Kidney (tissue), 14 donors: Measurements from ENCODE around the gene DCUN1D5. TPM values are rescaled to one million over a fixed set of nuclear protein-coding genes. Genes with fewer than 3 reads are reported as not detected.

Experiments used
- DNase-seq, 5 donors: peaks; one replicate each; pipeline ENCODE4 v3.0.0-alpha.2; 2013 to 2020
- FAIRE-seq: peaks from 2 replicates; lab custom pipeline; 2012; peaks lifted over from hg19 to GRCh38; lab: Jason Lieb, UNC
- H3K27ac ChIP-seq, 2 donors: one replicate each; pipeline ENCODE4 v1.7.0; 2013; ENCODE audit warnings: low read depth in 2 of 2, low read length in 2 of 2, inconsistent platforms in 1 of 2
- H3K27me3 ChIP-seq: one replicate; pipeline ENCODE4 v1.7.1; 2013; ENCODE audit warnings: low read length, inconsistent platforms; ENCODE audit not compliant: control insufficient read depth, insufficient read depth
- H3K36me3 ChIP-seq, 3 donors: one replicate each; pipeline versions ENCODE4 v1.7.0 to v1.7.1; 2013; ENCODE audit warnings: low read length in 3 of 3, control low read depth in 1 of 3, inconsistent platforms in 1 of 3; ENCODE audit not compliant: insufficient read depth in 3 of 3, control insufficient read depth in 2 of 3
- H3K4me1 ChIP-seq, 3 donors: one replicate each; pipeline versions ENCODE4 v1.7.0 to v1.7.1; 2013; ENCODE audit warnings: low read length in 3 of 3, inconsistent platforms in 1 of 3, low read depth in 1 of 3; ENCODE audit not compliant: control insufficient read depth in 2 of 3, insufficient read depth in 2 of 3
- H3K4me3 ChIP-seq, 3 donors: one replicate each; pipeline versions ENCODE4 v1.7.0 to v1.8.1; 2013; ENCODE audit warnings: low read length in 3 of 3, control low read depth in 1 of 3, inconsistent platforms in 1 of 3
- H3K9ac ChIP-seq, 3 donors: one replicate each; pipeline versions ENCODE4 v1.7.0 to v1.7.1; 2013; ENCODE audit warnings: low read length in 3 of 3, control low read depth in 1 of 3, inconsistent platforms in 1 of 3
- H3K9me3 ChIP-seq, 3 donors: one replicate each; pipeline versions ENCODE4 v1.7.0 to v1.7.1; 2013; ENCODE audit warnings: low read length in 3 of 3, control low read depth in 1 of 3, inconsistent platforms in 1 of 3; ENCODE audit not compliant: control insufficient read depth in 2 of 3, insufficient read depth in 1 of 3
- intact Hi-C: fragments of 100-400 bp; cut with DNase I; formaldehyde crosslinking; loops from one replicate; pipeline ENCODE4 v1.11.1; 2022
- polyA plus RNA-seq: library from polyadenylated mRNA; stranded (reverse); fragments of 350-450 nt; fragmentation: Illumina TruSeq; extraction: RNeasy Lipid Tissue Mini Kit (QIAGEN cat#74804); gene quantifications from one replicate; pipeline ENCODE4 v1.2.3, GENCODE V29; 2014; ENCODE audit warnings: low read depth, low replicate concordance; ENCODE audit not compliant: insufficient read depth
- total RNA-seq: library from RNA; stranded (reverse); fragmentation: NEBNext Ultra II Directional; extraction: Animal tissue kit (Norgen Biotek cat#: 25700); gene quantifications from one replicate; pipeline ENCODE4 v1.2.1, GENCODE V29; 2021
- TF ChIP-seq, protein P1 (sequence below): IDR thresholded peaks from 3 replicates; pipeline ENCODE4 v1.5.1; 2012; ENCODE audit warnings: mild to moderate bottlenecking, moderate library complexity, borderline replicate concordance; ENCODE audit not compliant: insufficient read depth; ENCODE audit errors: extremely low read depth
- donor health status: control.
- donor health status: control.
- donor health status: control.
- donor health status: control.
- donor health status: control.
- donor health status: DM: yes; HTN: yes; CAD: no.
- donor health status: Normal renal cell carcinoma (clear cell type).

DCUN1D5 gene
- total and polyA plus RNA-seq, 2 donors from 2014 or later: 17.1 to 17.4 TPM

- intact Hi-C loops: no loop called here
- no peaks in the 10 kb centered on the region for H3K9me3 ChIP-seq
- DNase-seq: no peak
Measured at GRCh38 chr11:103086461-103086860, 5.5 kb downstream of the DCUN1D5 start.

DNA sequence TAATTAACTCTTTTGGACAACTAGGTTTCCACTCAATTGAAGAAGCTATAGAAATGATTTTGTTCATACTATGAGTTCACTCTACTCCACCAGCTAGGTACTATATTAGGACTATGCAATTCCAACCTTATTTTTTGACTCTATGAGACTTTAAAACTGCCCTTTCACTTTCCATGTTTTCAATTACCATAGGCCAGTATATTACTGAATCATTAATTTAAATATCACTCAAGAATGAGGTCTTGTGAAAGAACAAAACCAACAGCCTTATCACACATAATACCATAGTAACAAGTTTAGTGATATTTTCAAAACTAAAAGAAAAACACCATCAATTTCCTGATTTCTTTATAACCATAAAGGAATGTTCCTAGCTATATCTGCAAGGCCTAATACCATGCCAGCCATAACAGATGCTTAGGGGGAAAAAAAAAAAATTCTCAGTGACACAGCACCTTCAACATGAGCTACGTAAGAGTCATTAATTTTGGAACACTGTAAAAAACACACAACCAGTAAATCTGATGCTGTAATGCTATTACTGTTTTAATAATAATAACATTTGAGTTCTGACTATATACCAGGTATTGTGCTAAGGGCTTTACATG lies 6.1 kb downstream of the DCUN1D5 start:
- FAIRE-seq: no peak
- TF ChIP-seq, protein P1, sequence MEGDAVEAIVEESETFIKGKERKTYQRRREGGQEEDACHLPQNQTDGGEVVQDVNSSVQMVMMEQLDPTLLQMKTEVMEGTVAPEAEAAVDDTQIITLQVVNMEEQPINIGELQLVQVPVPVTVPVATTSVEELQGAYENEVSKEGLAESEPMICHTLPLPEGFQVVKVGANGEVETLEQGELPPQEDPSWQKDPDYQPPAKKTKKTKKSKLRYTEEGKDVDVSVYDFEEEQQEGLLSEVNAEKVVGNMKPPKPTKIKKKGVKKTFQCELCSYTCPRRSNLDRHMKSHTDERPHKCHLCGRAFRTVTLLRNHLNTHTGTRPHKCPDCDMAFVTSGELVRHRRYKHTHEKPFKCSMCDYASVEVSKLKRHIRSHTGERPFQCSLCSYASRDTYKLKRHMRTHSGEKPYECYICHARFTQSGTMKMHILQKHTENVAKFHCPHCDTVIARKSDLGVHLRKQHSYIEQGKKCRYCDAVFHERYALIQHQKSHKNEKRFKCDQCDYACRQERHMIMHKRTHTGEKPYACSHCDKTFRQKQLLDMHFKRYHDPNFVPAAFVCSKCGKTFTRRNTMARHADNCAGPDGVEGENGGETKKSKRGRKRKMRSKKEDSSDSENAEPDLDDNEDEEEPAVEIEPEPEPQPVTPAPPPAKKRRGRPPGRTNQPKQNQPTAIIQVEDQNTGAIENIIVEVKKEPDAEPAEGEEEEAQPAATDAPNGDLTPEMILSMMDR: no peak
- no peak overlapping the region for H3K4me3 ChIP-seq
- no peak for DNase-seq
- H3K27me3 ChIP-seq: no peaks in the 10 kb centered on the region
- H3K27ac ChIP-seq: no peak overlapping the region
- H3K9ac ChIP-seq: no peak overlapping the region
- peaks cover 0 to 6% (median 3%) of the 10 kb centered on the region in 3 donors for H3K4me1 ChIP-seq
- intact Hi-C loops: no loop called here
- H3K36me3 ChIP-seq: peaks cover 0 to 6% (median 2%) of the 10 kb centered on the region in 3 donors
- no peaks in the 10 kb centered on the region for H3K9me3 ChIP-seq

More at GRCh38 chr11:103086461-103086860, 5.5 kb downstream of the DCUN1D5 start:
- Histone ChIP-seq H3K27ac (no peak overlapping the region), H3K9ac (no peak overlapping the region), H3K4me3 (no peak overlapping the region), H3K4me1 (peaks cover 0 to 6% (median 5%) of the 10 kb centered on the region in 3 donors), H3K36me3 (peaks cover 0 to 6% (median 2%) of the 10 kb centered on the region in 3 donors), H3K27me3 (no peaks in the 10 kb centered on the region)
- no peak for FAIRE-seq
- TF ChIP-seq, protein P1: no peak

DNA sequence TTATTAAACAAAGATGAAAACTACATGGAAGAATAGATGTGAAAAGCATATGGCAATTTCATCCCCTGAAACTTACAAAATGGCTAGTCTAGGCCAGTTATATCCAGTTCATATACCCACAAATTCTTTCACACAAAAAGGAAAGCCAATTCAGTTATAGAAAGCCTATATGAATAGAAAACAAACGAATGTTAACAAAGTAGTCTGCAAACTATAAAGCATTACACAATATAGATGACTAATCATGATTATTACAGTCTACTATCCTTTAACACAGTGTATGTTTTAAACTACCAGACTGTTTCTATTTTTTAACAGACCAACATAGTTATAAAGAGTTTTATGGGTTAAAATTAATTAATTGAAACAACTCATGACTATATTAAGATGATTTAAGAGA lies 12.1 kb downstream of the DCUN1D5 start:
- intact Hi-C loops: no loop called here
- Histone ChIP-seq H3K27ac (no peak overlapping the region), H3K4me1 (no peaks in the 10 kb centered on the region), H3K27me3 (no peaks in the 10 kb centered on the region), H3K4me3 (no peak overlapping the region), H3K9ac (no peak overlapping the region), H3K9me3 (no peaks in the 10 kb centered on the region), H3K36me3 (peaks cover 3 to 12% (median 6%) of the 10 kb centered on the region in 3 donors)
- TF ChIP-seq, protein P1: no peak
- FAIRE-seq (no peak), DNase-seq (no peak)
